GM23338 (cell line): Measurements from ENCODE around the gene GATM. TPM values are rescaled to one million over a fixed set of nuclear protein-coding genes. Genes with fewer than 3 reads are reported as not detected.

Experiments
- ATAC-seq: fragments of 200-7000 bp; cut with Tn5 transposase; 3 replicates; pipeline ENCODE4 v1.9.1; 2020
- DNase-seq: peaks from one replicate; pipeline ENCODE4 v3.0.0-alpha.2; 2015; ENCODE audit warnings: low spot score
- H2AFZ ChIP-seq: fragments of 200-600 bp; sonication (generic); 2 replicates; pipeline ENCODE4 v1.8.0; 2016; ENCODE audit warnings: antibody characterized with exemption, mild to moderate bottlenecking, moderate library complexity
- H3F3A ChIP-seq: fragments of 200-600 bp; sonication (generic); replicated peaks from 2 replicates; pipeline ENCODE4 v1.8.0; 2017; ENCODE audit warnings: antibody characterized with exemption, mixed run types, low read depth
- H3K27ac ChIP-seq: fragments of 200-600 bp; sonication (generic); 2 replicates; pipeline ENCODE4 v1.6.1; 2016; ENCODE audit warnings: low read depth
- H3K27me3 ChIP-seq: fragments of 200-600 bp; sonication (generic); 2 replicates; pipeline ENCODE4 v1.8.0; 2016; ENCODE audit warnings: mild to moderate bottlenecking, mixed run types, moderate library complexity; ENCODE audit not compliant: insufficient read depth
- H3K36me3 ChIP-seq: fragments of 200-600 bp; sonication (generic); 2 replicates; pipeline ENCODE4 v1.8.0; 2016; ENCODE audit warnings: mild to moderate bottlenecking; ENCODE audit not compliant: insufficient read depth
- H3K4me1 ChIP-seq: fragments of 200-600 bp; sonication (generic); 2 replicates; pipeline ENCODE4 v1.8.0; 2016; ENCODE audit warnings: mild to moderate bottlenecking, moderate library complexity; ENCODE audit not compliant: insufficient read depth
- H3K4me2 ChIP-seq: fragments of 200-600 bp; sonication (generic); 2 replicates; pipeline ENCODE4 v1.7.1; 2017; ENCODE audit warnings: mixed run types
- H3K4me3 ChIP-seq: fragments of 200-600 bp; sonication (generic); 2 replicates; pipeline ENCODE4 v1.6.1; 2016; ENCODE audit warnings: mixed run types
- H3K79me2 ChIP-seq: fragments of 200-600 bp; sonication (generic); replicated peaks from 2 replicates; pipeline ENCODE4 v1.8.0; 2017; ENCODE audit warnings: mild to moderate bottlenecking; ENCODE audit not compliant: insufficient read depth
- H3K9me2 ChIP-seq: fragments of 200-600 bp; sonication (generic); 2 replicates; pipeline ENCODE4 v1.8.0; 2017; ENCODE audit not compliant: insufficient read depth
- H4K20me1 ChIP-seq: fragments of 200-600 bp; sonication (generic); replicated peaks from 2 replicates; pipeline ENCODE4 v1.8.0; 2017; ENCODE audit warnings: mild to moderate bottlenecking; ENCODE audit not compliant: insufficient read depth
- H3K27ac Mint-ChIP-seq: 2 replicates; pipeline ENCODE4 v1.8.0; 2020; ENCODE audit warnings: inconsistent platforms, mild to moderate bottlenecking, moderate library complexity, mixed read lengths
- H3K27me3 Mint-ChIP-seq: 3 replicates; pipeline ENCODE4 v1.8.0; 2022; ENCODE audit warnings: low read depth, mild to moderate bottlenecking, moderate library complexity, mixed read lengths, inconsistent platforms; ENCODE audit not compliant: insufficient read depth, poor library complexity
- H3K36me3 Mint-ChIP-seq: 3 replicates; pipeline ENCODE4 v1.8.0; 2021; ENCODE audit warnings: low read depth, mild to moderate bottlenecking, inconsistent platforms, moderate library complexity, mixed read lengths
- H3K4me1 Mint-ChIP-seq: 3 replicates; pipeline ENCODE4 v1.8.0; 2020; ENCODE audit warnings: mild to moderate bottlenecking, inconsistent platforms, mixed read lengths
- H3K4me3 Mint-ChIP-seq: 3 replicates; pipeline ENCODE4 v1.8.0; 2021; ENCODE audit warnings: moderate library complexity, mild to moderate bottlenecking, inconsistent platforms, mixed read lengths
- H3K9me3 Mint-ChIP-seq: 3 replicates; pipeline ENCODE4 v1.8.0; 2020; ENCODE audit warnings: moderate library complexity, mild to moderate bottlenecking, inconsistent platforms, mixed read lengths
- CREB1 ChIP-seq: fragments of 250-450 bp; sonication (Bioruptor Pico); IDR thresholded peaks from 2 replicates; pipeline ENCODE4 v1.5.0; 2020; ENCODE audit warnings: low read depth, mild to moderate bottlenecking, moderate library complexity
- ETS1 ChIP-seq: IDR thresholded peaks from 2 replicates; pipeline ENCODE4 v1.6.1; 2016; ENCODE audit warnings: antibody characterized with exemption
- EZH2 ChIP-seq: fragments of 200-600 bp; sonication (generic); IDR thresholded peaks from one replicate; pipeline ENCODE4 v1.8.0; 2017; ENCODE audit warnings: antibody characterized with exemption, mild to moderate bottlenecking, low read depth; ENCODE audit not compliant: unreplicated experiment
- EZH2phosphoT487 ChIP-seq: fragments of 200-600 bp; sonication (generic); IDR thresholded peaks from one replicate; pipeline ENCODE4 v1.8.1; 2018; ENCODE audit warnings: antibody characterized with exemption; ENCODE audit not compliant: unreplicated experiment
- JUNB ChIP-seq: IDR thresholded peaks from one replicate; pipeline ENCODE4 v1.6.1; 2016; ENCODE audit warnings: antibody characterized with exemption; ENCODE audit not compliant: unreplicated experiment
- NANOG ChIP-seq: IDR thresholded peaks from 2 replicates; pipeline ENCODE4 v1.6.1; 2016; ENCODE audit warnings: antibody characterized with exemption, borderline replicate concordance
- POLR2AphosphoS5 ChIP-seq: IDR thresholded peaks from 2 replicates; pipeline ENCODE4 v1.6.1; 2016; ENCODE audit warnings: antibody characterized with exemption, low read depth
- STAT1 ChIP-seq: IDR thresholded peaks from one replicate; pipeline ENCODE4 v1.6.1; 2016; ENCODE audit warnings: antibody characterized with exemption; ENCODE audit not compliant: unreplicated experiment
- ZNF114 ChIP-seq: fragments of 250-450 bp; sonication (Bioruptor Pico); IDR thresholded peaks from 2 replicates; pipeline ENCODE4 v1.5.0; 2020; ENCODE audit warnings: mild to moderate bottlenecking, moderate library complexity
- ZNF331 ChIP-seq: fragments of 250-450 bp; sonication (Bioruptor Pico); IDR thresholded peaks from 2 replicates; pipeline ENCODE4 v1.5.0; 2020; ENCODE audit warnings: low read depth, mild to moderate bottlenecking, moderate library complexity
- ZNF462 ChIP-seq: fragments of 250-450 bp; sonication (Bioruptor Pico); IDR thresholded peaks from 2 replicates; pipeline ENCODE4 v1.5.0; 2020; ENCODE audit warnings: mild to moderate bottlenecking, moderate library complexity
- polyA plus RNA-seq: library from polyadenylated mRNA; unstranded; fragments of >200 nt; fragmentation: Nextera tagmentation; extraction: Ambion mirVana; gene quantifications from 2 replicates; pipeline ENCODE4 v1.2.1, GENCODE V29; 2016
- total RNA-seq: library from RNA; depleted of rRNA; stranded (reverse); fragments of >200 nt; shearing (Covaris generic); gene quantifications from 2 replicates; pipeline ENCODE4 v1.2.3, GENCODE V29; 2014
- TF ChIP-seq, protein P1 (sequence below): IDR thresholded peaks from one replicate; pipeline ENCODE4 v1.6.1; 2018; ENCODE audit warnings: antibody characterized with exemption; ENCODE audit not compliant: unreplicated experiment

Gene GATM
- total and polyA plus RNA-seq, 2 experiments from 2014 or later: 8.5 to 17.5 TPM

GRCh38 chr15:45332694-45333093 is 45.6 kb downstream of the GATM start:
- no peak overlapping the region for H2AFZ ChIP-seq
- no peaks in the 10 kb centered on the region; the same call in 2 of the 3 replicates for H3K9me3 Mint-ChIP-seq
- H3K36me3 ChIP-seq: no peaks in the 10 kb centered on the region
- H3K36me3 Mint-ChIP-seq: no peaks in the 10 kb centered on the region
- peaks cover 12% of the 10 kb centered on the region for H3K4me1 ChIP-seq
- peaks cover 6% of the 10 kb centered on the region for H3K27me3 Mint-ChIP-seq
- no peaks in the 10 kb centered on the region for H3K79me2 ChIP-seq
- no peak overlapping the region for H3K27ac ChIP-seq
- H3K27ac Mint-ChIP-seq: no peak overlapping the region
- 0 out of 2 replicates have a peak, but pooled peaks cover 2% of the 10 kb centered on the region for H3K9me2 ChIP-seq
- H3F3A ChIP-seq: no peaks in the 10 kb centered on the region
- TF ChIP-seq ZNF331 (CRISPR knock-in tag) (no peak), CREB1 (CRISPR knock-in tag) (no peak)
- no peak overlapping the region for H3K4me3 Mint-ChIP-seq
- H3K4me1 Mint-ChIP-seq: peaks cover 9% of the 10 kb centered on the region
- DNase-seq: no peak
- no peak for ATAC-seq
- H3K4me2 ChIP-seq: no peak overlapping the region
- H4K20me1 ChIP-seq: no peaks in the 10 kb centered on the region
- no peak overlapping the region for H3K4me3 ChIP-seq
- H3K27me3 ChIP-seq: no peaks in the 10 kb centered on the region

DNA sequence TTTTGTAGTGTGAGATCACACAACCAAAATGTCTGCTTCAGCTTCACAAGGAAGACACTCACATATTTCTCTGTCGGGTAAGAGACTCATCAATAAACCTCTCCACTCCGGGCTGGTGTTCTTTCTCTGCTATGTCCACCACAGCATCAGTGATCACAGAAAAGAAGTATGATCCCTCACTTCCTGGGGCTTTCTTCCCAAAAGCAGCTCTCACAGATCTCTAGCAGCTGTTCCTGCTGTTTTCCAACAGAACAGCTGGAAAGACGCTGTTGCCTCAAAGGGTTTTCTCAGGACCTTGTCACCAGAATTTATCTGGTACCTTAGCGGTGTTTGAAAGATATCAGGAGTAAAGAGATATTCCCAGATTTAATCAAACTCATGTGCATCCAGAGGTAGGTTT is 46.4 kb downstream of the GATM start:
- Histone ChIP-seq H3F3A (no peaks in the 10 kb centered on the region), H3K79me2 (no peaks in the 10 kb centered on the region), H3K36me3 (no peaks in the 10 kb centered on the region), H3K4me1 (peaks cover 14% of the 10 kb centered on the region), H3K4me3 (no peak overlapping the region), H2AFZ (peak overlapping the region; percentile 57; the same call in 1 of the 2 replicates), H3K9me2 (0 out of 2 replicates have a peak, but pooled peaks cover 3% of the 10 kb centered on the region), H4K20me1 (no peaks in the 10 kb centered on the region), H3K27ac (no peak overlapping the region), H3K27me3 (no peaks in the 10 kb centered on the region), H3K4me2 (no peak overlapping the region)
- Mint-ChIP-seq H3K27ac (no peak overlapping the region), H3K4me1 (peaks cover 13% of the 10 kb centered on the region), H3K9me3 (no peaks in the 10 kb centered on the region; the same call in 2 of the 3 replicates), H3K27me3 (peaks cover 4% of the 10 kb centered on the region), H3K36me3 (no peaks in the 10 kb centered on the region), H3K4me3 (no peak overlapping the region)
- no peak for ATAC-seq
- no peak for DNase-seq
- TF ChIP-seq NANOG (no peak), ETS1 (no peak), ZNF331 (CRISPR knock-in tag) (no peak), ZNF462 (CRISPR knock-in tag) (no peak), EZH2 (no peak), EZH2phosphoT487 (no peak), CREB1 (CRISPR knock-in tag) (no peak), JUNB (no peak), ZNF114 (CRISPR knock-in tag) (no peak), STAT1 (no peak), POLR2AphosphoS5 (no peak)
- TF ChIP-seq, protein P1, sequence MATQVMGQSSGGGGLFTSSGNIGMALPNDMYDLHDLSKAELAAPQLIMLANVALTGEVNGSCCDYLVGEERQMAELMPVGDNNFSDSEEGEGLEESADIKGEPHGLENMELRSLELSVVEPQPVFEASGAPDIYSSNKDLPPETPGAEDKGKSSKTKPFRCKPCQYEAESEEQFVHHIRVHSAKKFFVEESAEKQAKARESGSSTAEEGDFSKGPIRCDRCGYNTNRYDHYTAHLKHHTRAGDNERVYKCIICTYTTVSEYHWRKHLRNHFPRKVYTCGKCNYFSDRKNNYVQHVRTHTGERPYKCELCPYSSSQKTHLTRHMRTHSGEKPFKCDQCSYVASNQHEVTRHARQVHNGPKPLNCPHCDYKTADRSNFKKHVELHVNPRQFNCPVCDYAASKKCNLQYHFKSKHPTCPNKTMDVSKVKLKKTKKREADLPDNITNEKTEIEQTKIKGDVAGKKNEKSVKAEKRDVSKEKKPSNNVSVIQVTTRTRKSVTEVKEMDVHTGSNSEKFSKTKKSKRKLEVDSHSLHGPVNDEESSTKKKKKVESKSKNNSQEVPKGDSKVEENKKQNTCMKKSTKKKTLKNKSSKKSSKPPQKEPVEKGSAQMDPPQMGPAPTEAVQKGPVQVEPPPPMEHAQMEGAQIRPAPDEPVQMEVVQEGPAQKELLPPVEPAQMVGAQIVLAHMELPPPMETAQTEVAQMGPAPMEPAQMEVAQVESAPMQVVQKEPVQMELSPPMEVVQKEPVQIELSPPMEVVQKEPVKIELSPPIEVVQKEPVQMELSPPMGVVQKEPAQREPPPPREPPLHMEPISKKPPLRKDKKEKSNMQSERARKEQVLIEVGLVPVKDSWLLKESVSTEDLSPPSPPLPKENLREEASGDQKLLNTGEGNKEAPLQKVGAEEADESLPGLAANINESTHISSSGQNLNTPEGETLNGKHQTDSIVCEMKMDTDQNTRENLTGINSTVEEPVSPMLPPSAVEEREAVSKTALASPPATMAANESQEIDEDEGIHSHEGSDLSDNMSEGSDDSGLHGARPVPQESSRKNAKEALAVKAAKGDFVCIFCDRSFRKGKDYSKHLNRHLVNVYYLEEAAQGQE: no peak
